NCI-H524 (cell line): ENCODE results near the gene MAP7.
"Not testable (repeated sequence)": the region's sequence is repeated elsewhere in the genome, so short reads cannot be mapped to it uniquely, and the experiment has no call there.

ENCODE experiments used
- DNase-seq, 2 experiments: peaks; one replicate each; lab custom pipeline; 2025; lab: John Stamatoyannopoulos, UW

The MAP7 gene

GRCh38 chr6:136421537-136422158, 128.6 kb downstream of the MAP7 start:
- DNase-seq: no peak

GRCh38 chr6:136420853-136421252, 129.4 kb downstream of the MAP7 start:
- no peak for DNase-seq

DNA sequence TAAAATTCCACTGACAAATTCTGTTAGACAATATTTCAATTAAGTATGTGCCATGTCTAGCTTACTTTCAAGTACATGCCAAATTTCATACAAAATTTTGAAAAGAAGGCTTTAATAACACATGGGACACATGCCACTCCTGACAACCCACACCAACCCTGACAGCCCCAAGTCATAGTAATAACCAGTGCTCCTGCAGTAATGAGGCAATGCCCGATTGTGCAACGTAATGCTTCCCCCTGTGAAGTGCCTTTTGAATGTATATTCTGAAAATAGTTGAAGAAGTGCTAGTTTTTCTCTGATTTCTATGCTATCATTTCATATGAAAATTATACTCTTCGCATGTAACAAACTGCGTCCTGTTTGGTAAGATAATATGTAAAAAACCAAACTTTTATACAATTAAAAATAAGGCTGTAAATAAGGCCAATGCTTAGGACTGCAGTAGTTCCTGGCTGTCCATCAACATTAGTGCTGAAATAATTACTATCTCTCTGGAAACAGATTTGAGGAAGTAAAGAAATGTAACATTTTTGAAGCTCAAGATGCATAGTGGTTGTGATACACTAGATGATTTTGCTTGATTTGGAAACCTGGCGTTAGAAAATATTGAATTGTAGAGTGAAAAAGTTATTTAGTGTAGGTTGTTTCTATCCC, 134.7 kb downstream of the MAP7 start:
- no peak for DNase-seq

DNA sequence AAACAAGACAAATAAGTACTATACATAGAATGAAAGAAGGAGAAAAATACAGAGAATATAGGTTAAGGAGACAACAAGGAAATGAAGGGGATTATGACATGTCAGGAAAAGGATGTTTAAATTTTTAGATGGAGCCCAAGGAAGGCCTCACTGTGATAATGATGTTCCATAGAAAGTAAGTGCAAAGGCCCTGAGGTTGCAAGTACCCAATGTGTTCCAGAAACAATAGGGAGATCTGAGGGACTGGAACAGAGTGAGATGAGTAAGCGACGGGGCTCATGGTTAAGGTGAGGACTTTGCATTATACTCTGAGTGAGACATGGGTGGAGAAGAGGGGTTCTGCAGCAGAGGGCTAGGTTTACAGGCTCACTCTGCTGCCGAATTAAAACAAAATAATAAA, 137.8 kb downstream of the MAP7 start:
- no peak for DNase-seq

DNA sequence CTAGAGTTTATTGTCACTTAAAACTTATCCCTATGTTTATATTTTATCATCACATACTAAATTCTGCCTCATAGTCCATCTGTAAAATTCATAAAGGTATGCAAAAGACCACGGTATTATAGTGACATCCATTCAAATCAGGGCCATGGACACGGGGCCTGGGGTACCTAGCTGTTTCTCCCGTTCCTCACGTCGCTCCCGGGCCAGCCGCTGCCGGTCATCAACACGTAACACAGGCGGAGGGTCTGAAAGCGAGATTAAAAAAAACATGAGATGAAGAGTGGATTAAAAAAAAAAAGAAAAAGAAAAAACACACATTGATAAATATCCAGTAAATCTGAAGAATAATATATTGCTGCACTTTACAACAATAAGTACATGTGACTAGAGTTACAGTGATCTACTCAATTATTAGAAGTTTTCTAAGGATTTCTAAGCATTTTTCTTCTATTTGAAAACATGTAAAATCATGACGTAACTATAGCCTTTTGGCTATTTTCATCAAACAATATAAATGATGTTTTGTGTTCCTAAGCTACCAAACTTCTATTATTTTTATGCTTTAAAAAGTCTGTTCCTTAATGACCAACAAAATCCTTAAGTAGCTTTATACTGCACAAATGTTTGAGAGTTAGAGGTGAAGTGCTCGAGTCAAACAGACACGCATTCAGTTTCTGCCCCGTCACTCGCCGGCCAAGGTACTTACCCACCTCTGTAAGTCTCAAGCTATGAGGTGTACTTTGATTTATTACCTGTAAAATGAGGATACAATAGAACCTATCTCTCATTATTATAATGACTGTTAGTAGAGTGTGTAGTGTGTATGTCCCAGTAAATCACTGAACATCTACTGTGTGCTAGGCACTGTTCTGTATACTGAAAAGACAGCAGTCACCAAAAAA, 138.5 kb downstream of the MAP7 start:
- DNase-seq: no peak

DNA sequence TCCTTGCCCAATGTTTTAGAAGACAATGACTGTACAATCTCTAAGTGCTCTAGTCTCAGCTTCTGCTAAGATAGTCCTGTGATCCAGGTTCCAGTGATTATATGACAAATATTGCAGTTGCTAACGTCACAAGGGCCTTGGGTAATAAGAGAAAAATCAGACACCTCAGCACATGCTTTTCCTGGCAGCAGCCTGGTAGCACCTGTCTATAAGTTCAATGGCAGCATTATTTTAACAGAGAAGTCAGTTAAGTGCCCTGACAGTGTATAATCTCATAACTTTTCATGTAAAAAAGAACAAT, 139.2 kb downstream of the MAP7 start:
- DNase-seq: no peak

DNA sequence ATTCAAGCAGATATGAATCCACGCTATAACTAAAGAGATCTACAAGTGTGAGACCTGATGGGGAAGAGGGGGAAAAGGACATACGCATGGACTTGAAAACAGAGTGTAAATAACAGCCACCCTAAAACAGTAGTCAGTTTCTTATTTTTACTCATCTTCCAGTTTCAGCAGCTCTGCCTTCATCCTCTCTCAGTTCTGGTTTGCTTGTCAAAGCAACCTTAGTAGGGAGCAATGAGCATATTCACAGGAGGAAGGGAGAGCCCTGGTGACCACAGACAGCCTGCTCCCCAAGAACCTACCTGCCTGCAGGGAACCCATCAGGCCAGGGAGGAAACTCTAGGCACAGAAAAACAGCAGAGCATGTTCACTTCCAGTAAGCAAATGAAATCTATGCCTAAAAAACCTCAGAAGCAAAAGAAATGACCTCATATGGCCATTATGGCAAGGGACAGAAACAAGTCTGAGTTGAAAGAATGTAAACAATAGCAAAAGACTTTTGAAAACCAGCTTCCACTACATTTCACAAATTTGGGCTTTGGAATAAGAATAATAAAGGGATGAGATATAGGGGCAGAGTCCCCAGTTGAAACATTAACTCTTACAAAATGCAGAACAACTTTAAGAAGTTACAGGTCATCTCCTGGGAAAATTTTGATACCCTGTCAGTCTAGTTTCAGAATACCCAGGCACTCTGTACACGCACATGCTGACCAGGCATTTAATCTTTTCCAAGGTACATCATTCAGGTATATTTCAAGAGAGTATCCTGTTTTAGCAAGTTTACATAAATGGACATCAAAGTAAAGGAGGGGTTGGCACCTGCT, 139.8 kb downstream of the MAP7 start:
- no peak for DNase-seq

DNA sequence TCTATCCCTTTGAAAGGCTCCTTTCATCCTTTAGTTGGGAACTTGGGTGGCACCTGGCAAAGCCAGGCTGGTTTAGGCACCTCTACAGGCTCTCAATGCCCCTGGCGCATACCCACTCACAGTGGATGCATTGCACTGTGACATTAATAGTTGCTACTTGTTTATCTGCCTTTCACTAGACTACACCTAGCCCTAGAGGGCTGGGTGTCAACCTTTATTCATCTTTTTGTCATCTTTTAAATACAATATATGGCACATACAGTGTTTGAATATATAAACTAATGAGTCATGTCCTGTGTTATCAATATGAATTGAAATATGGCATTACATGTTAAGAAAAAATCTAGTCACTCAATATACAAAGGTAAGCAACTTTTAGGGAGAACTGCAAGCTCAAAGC, 140.6 kb downstream of the MAP7 start:
- no peak for DNase-seq

DNA sequence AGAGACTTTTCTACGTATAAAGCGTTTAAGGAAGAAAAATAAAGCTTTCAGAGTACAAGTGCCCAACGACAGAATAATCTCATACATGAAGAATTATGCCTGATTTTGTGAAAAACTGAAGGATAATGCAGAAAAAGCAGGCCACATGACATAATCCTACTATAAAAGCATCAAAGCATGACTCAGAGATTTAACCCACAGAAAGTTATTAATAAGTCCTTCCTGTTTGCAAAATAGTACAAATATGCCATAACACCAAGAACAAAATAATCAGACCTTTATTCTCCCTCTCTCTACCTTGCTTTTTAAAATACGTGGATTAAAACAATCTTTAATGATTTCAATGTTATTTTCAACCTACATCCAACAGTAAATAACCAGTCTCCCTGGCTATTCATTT, 142.0 kb downstream of the MAP7 start:
- no peak for DNase-seq

DNA sequence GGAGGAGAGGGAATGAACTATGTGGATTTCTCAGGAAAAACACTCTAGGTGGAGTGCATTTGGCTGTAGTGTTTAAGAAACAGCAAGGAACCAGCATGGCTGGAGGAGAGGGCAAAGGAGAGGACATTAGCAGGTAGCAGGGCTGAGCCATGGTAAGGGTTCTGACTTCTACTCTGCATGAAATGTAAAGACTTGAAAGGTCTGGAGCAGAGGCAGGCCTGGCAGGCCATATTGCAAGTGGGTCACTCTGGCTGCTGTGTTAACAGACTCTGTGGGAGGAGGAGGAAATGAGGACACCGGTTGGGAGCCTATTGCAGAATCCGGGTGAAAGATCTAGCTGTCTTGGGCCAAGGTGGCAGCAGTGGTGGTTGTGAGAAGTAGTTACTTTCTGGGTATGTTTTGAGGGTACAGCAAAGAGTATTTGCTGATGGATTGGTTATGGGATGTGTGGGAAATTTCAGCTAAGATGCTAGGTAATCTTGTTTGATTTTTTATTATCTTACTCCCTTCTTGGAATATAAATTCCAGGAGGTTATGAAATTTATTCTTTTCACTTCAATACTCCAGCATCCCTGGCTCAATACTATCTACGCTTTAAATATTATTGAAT, 144.7 kb downstream of the MAP7 start:
- no peak for DNase-seq

DNA sequence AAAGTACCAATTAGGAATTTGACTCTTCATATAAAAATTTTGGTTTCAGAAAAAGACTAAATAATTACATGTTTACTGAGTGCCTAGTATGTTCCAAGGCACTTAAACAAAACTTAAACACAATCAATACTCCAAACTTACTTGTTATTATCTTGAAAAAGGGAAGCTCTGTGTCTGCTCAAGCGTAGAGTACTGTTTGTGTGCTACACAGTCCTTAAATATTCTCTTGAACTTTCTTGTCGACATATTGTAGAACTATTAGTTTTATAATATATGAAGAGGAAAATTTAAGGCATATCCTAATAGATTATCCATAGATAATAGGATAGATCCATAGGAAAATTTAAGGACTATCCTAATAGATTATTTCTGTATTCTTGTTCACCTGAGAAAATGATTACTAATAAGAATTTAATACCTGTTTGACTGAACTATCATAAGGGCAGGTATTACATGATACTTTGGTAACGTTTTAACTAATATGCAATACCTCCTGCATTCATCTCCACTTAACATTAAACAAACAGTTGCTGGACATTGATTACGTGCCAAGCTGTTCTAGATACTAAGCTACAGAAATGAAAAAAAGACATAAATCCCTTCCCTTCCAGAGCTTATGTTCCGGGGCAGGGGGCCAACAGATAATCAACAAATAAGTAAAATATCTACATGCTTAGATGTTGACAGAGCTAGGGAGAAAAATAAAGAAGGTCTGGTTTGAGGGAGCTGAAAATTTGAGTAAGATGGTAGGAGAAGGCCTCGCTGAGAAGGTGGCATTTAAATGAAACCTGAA, 145.4 kb downstream of the MAP7 start:
- DNase-seq: no peak

DNA sequence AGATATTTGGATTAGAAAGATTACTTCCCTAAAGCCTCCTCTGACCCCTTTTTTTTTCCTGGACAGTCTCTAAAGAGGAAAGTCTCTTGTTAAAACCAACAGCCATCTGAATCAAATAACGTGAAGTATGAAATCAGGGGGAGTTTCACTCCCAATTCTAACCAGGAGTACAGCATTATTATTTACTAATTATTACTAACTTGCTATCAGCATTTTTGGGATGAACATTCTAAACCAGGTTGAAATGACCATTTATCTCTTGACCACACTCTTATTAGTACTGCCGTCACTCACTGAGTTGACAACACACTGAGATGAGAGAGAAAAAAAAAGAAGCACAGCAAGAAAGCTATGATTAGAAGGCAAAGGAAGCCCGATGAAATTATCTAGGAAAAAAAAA, 146.2 kb downstream of the MAP7 start:
- DNase-seq: no peak

DNA sequence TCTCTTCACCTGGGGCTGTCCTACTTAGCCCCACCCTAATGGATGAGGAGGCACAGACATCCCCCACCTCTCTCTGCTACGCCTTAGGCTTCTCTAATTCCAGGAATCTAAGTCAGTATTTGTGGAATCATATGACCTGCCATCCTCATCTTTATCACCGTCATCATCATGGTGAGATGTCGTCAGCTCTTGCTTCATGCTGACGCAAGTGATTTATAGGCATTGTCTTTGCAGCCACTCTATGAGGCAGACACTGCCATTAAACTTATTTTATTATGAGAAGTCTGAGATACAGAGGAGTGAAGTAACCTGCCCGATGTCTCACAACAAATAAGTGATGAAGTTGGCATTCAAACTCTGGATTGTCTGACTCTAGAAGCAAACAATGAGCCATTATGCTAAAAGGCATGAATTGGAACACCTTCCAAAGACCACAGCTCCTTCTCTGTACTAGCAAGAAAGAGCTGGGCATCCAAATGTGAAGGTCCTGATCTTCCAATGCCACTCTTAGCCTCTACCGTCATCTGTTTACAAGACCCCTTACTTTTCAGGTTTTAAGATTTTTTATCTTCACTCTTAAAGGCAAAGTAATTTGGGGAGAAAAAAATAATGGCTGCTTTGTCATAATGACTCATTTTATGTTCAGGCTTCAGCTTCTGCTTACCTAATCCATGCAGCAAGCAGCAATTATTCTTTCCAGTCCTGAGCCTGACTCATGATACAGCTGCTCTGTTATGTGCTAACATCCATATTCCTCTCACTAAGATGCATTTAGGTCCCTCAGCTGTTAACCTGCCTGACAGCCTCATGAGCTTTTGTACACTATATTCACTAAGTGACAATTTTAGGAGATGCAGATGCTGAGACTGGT, 146.9 kb downstream of the MAP7 start:
- no peak for DNase-seq

DNA sequence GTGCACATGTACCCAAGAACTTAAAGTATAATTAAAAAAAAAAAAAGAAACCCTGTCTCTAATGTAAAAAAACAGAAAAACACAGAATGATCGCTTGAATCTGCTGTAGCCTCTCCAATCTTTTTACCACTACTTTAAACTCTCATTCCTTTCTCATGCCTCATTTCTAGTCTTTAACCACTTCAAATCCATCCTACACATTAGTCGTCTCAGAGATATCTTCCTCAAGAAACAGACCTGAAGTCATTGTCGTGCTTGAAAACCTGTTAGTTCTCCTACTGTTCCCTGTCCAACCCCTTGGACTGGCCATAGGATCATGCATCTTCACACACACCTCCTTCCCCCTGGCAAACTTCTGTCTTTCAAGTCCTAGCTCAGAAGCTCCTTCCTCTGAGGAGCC, 148.5 kb downstream of the MAP7 start:
- DNase-seq: no peak

DNA sequence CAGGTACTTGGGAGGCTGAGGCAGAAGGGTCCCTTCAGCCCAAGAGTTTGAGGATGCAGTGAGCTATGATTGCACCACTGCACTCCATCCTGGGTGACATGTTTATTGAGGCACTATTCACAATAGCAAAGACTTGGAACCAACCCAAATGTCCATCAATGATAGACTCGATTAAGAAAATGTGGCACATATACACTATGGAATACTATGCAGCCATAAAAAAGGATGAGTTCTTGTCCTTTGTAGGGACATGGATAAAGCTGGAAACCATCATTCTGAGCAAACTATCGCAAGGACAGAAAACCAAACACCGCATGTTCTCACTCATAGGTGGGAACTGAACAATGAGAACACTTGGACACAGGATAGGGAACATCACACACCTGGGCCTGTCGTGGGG, 149.0 kb downstream of the MAP7 start:
- not testable (repeated sequence) for DNase-seq

DNA sequence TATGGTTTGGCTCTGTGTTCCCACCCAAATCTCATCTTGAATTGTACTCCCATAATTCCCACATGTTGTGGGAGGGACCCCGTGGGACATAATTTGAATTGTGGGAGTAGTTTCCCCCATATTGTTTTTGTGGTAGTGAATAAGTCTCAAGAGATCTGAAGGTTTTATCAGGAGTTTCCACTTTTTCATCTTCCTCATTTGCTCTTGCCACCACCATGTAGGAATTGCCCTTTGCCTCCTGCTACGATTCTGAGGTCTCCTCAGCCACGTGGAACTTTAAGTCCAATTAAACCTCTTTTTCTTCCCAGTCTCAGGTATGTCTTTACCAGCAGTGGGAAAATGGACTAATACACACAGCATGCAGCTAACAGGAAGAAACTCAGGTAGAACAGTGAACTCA, 151.8 kb downstream of the MAP7 start:
- no peak for DNase-seq

DNA sequence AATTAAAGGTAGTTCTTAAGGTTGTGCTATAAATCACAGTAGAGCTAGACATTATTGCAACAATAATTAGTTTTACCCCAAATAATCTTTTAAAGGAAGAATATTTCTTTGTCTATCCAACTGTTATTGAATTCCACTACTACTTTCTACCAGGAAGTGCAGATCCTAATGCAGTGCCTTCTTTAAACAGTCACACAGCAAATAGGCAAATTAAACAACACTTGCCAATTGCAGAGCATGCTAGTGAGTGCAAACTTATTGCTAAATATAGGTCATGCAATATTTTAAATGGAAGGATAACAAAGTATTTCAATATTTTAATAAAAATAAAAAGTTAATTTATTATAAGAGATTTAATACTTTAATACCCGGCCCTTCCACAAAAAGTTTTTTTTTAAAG, 153.3 kb downstream of the MAP7 start:
- no peak for DNase-seq

GRCh38 chr6:136390959-136391358, 159.3 kb downstream of the MAP7 start:
- DNase-seq: not testable (repeated sequence)

- no peak for DNase-seq
Measured at GRCh38 chr6:136387316-136387715, 162.9 kb downstream of the MAP7 start.

DNA sequence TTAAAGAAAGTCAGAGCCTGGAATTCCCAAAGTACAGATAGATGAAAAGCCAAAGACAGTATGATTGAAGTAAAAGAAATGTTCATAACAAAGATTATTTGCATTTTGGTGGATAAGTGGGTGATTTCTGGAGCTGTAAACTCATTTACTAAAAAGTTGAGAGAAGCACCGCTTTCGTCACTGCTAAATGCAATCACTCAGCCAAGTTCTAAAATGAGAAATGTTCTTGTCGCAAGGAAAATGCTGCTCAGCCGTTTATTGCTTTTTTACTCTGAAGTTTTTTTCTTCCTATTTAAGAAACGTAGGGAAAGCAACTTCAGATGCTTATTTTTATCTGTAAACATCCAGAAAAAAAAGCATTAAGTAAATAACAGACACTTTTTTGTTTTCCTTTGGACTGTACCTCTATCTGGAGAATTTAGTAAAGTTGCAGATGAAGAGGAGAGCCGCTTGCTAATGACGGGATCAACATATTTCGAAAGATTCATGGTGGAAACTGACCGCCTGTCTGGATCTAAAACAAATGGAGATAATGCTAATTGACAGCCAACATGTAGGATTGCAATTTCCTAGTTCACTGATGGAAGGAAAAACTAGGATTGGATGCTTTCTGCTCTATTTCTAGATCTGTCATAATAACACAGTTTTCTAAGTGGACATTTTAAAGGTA, 166.8 kb downstream of the MAP7 start:
- DNase-seq: no peak
